ENCODE measurements around the gene FBXO10.

The FBXO10 gene

DNA sequence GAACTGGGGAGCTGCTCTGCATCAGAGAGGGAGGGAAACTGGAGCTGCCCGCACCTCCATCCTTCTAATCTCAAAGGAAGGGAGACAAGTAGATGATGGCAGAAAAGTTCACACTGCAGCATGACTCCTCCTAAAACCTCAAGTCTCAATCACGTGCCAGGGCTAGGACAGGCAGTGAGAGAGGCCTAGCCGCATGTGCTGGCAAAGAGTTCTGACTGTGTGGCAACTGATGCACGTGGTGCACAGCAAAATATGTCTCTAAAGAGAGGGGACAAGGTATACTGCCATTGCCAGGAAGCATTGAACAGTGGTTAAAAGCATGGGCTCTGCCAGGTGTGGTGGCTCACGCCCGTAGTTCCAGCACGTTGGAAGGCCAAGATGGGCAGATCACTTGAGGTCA is 38.1 kb downstream of the FBXO10 start:
- Histone ChIP-seq H3K27ac (ENCODE audit: low read depth in 2 of 2, low read length in 2 of 2) (no peak overlapping the region), H3K9ac (ENCODE audit: low read depth in 1 of 2, low read length in 2 of 2) (no peak overlapping the region), H3K36me3 (ENCODE audit: control insufficient read depth in 2 of 2, insufficient read depth in 2 of 2, low read length in 2 of 2) (peaks cover 0 to 14% of the 10 kb centered on the region in 2 donors), H3K4me3 (ENCODE audit: low read length in 2 of 2) (no peak overlapping the region), H3K9me3 (ENCODE audit: control insufficient read depth in 2 of 2, low read length in 2 of 2) (no peaks in the 10 kb centered on the region), H3K27me3 (ENCODE audit: control insufficient read depth in 2 of 2, insufficient read depth in 2 of 2, low read length in 2 of 2) (no peaks in the 10 kb centered on the region), H3K4me1 (ENCODE audit: control insufficient read depth in 2 of 2, insufficient read depth in 2 of 2, low read length in 2 of 2) (peaks cover 0 to 5% of the 10 kb centered on the region in 2 donors)

DNA sequence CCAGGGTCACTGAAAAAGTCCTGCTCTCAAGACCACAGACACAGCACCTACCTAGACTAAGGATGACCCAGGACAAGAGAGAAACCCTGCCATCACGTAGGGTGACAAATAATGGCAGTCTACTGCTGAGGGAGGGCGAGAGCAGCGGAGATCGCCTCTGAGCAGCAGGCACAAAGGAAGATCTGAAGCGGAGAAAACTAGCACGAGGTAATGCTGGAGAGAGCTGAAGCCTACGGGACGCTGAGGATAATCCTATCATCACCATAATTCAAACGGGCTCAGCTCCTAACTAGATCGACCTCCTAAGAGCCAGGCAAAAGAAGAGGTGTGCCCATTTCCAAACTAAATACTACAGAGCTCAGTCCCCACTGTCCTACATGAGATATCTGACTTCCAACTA is 41.3 kb downstream of the FBXO10 start:
- Histone ChIP-seq H3K27me3 (ENCODE audit: control insufficient read depth in 2 of 2, insufficient read depth in 2 of 2, low read length in 2 of 2) (no peaks in the 10 kb centered on the region), H3K9me3 (ENCODE audit: control insufficient read depth in 2 of 2, low read length in 2 of 2) (no peaks in the 10 kb centered on the region), H3K27ac (ENCODE audit: low read depth in 2 of 2, low read length in 2 of 2) (no peak overlapping the region), H3K9ac (ENCODE audit: low read depth in 1 of 2, low read length in 2 of 2) (no peak overlapping the region), H3K36me3 (ENCODE audit: control insufficient read depth in 2 of 2, insufficient read depth in 2 of 2, low read length in 2 of 2) (peaks cover 0 to 14% of the 10 kb centered on the region in 2 donors), H3K4me3 (ENCODE audit: low read length in 2 of 2) (no peak overlapping the region), H3K4me1 (ENCODE audit: control insufficient read depth in 2 of 2, insufficient read depth in 2 of 2, low read length in 2 of 2) (no peaks in the 10 kb centered on the region)

DNA sequence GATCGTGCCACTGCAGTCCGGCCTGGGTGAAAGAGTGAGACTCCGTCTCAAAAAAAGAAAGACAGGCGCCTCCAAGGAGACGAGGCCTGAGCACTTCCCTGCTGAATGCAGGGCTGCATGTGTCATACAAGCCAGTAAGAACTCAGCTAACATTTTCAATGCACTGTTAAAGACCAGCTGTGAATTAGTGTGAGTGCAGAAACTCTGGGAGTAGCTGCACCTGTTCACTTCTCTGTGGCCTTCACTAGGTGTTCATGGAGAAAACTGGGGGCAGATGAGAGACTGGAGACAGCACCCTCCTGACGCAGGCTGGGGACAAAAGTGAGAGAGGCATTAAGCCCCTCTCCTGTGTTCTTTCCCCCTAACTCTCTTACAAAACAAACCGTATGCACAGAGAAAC is 41.8 kb downstream of the FBXO10 start:
- Histone ChIP-seq H3K36me3 (ENCODE audit: control insufficient read depth in 2 of 2, insufficient read depth in 2 of 2, low read length in 2 of 2) (peaks cover 0 to 14% of the 10 kb centered on the region in 2 donors), H3K27me3 (ENCODE audit: control insufficient read depth in 2 of 2, insufficient read depth in 2 of 2, low read length in 2 of 2) (no peaks in the 10 kb centered on the region), H3K9me3 (ENCODE audit: control insufficient read depth in 2 of 2, low read length in 2 of 2) (no peaks in the 10 kb centered on the region), H3K4me3 (ENCODE audit: low read length in 2 of 2) (no peak overlapping the region), H3K9ac (ENCODE audit: low read depth in 1 of 2, low read length in 2 of 2) (no peak overlapping the region), H3K4me1 (ENCODE audit: control insufficient read depth in 2 of 2, insufficient read depth in 2 of 2, low read length in 2 of 2) (no peaks in the 10 kb centered on the region), H3K27ac (ENCODE audit: low read depth in 2 of 2, low read length in 2 of 2) (no peak overlapping the region)

- H3K9me3 ChIP-seq (ENCODE audit: control insufficient read depth in 2 of 2, low read length in 2 of 2), result no peaks in the 10 kb centered on the region
- H3K36me3 ChIP-seq (ENCODE audit: control insufficient read depth in 2 of 2, insufficient read depth in 2 of 2, low read length in 2 of 2), result peaks cover 3 to 12% of the 10 kb centered on the region in 2 donors
- H3K9ac ChIP-seq (ENCODE audit: low read depth in 1 of 2, low read length in 2 of 2), result no peak overlapping the region
- H3K27me3 ChIP-seq (ENCODE audit: control insufficient read depth in 2 of 2, insufficient read depth in 2 of 2, low read length in 2 of 2), result no peaks in the 10 kb centered on the region
- peak overlapping the region; percentile 39 to 69 for H3K27ac ChIP-seq (ENCODE audit: low read depth in 2 of 2, low read length in 2 of 2)
- H3K4me1 ChIP-seq (ENCODE audit: control insufficient read depth in 2 of 2, insufficient read depth in 2 of 2, low read length in 2 of 2), result peaks cover 0 to 3% of the 10 kb centered on the region in 2 donors
- H3K4me3 ChIP-seq (ENCODE audit: low read length in 2 of 2), result peak overlapping the region in 1 of 2 donors; percentile 33
Measured at GRCh38 chr9:37531699-37532098, 44.5 kb downstream of the FBXO10 start.

- H3K4me3 ChIP-seq (ENCODE audit: low read length in 2 of 2), result peak overlapping the region; percentile 22 to 42
- peaks cover 0 to 3% of the 10 kb centered on the region in 2 donors for H3K4me1 ChIP-seq (ENCODE audit: control insufficient read depth in 2 of 2, insufficient read depth in 2 of 2, low read length in 2 of 2)
- H3K36me3 ChIP-seq (ENCODE audit: control insufficient read depth in 2 of 2, insufficient read depth in 2 of 2, low read length in 2 of 2), result peaks cover 3 to 13% of the 10 kb centered on the region in 2 donors
- H3K27ac ChIP-seq (ENCODE audit: low read depth in 2 of 2, low read length in 2 of 2), result peak overlapping the region; percentile 38 to 71
- no peaks in the 10 kb centered on the region for H3K27me3 ChIP-seq (ENCODE audit: control insufficient read depth in 2 of 2, insufficient read depth in 2 of 2, low read length in 2 of 2)
- peak overlapping the region in 1 of 2 donors; percentile 54 for H3K9ac ChIP-seq (ENCODE audit: low read depth in 1 of 2, low read length in 2 of 2)
- no peaks in the 10 kb centered on the region for H3K9me3 ChIP-seq (ENCODE audit: control insufficient read depth in 2 of 2, low read length in 2 of 2)
Measured at GRCh38 chr9:37528652-37529471, 47.3 kb downstream of the FBXO10 start.

DNA sequence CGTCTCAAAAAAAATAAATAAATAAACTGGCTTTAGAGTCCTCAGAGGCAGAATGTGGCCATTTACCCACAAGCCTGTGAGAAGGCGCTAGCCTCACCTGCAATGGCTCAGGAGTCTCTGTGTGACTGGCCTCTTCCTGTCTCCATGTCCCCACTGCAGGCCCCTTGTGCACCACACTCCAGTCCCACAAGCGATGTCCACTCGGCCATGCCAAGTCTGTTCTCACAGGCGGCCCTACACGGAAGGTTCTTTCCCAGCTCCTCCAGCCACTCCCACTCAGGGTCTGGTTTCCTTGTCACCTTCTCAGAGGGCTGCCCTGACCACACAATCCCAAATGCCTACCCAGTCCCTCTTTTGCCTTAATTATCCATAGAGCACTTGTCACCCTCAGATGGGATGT is 52.3 kb downstream of the FBXO10 start:
- Histone ChIP-seq H3K4me1 (ENCODE audit: control insufficient read depth in 2 of 2, insufficient read depth in 2 of 2, low read length in 2 of 2) (peaks cover 0 to 3% of the 10 kb centered on the region in 2 donors), H3K36me3 (ENCODE audit: control insufficient read depth in 2 of 2, insufficient read depth in 2 of 2, low read length in 2 of 2) (peaks cover 5 to 28% of the 10 kb centered on the region in 2 donors), H3K27me3 (ENCODE audit: control insufficient read depth in 2 of 2, insufficient read depth in 2 of 2, low read length in 2 of 2) (no peaks in the 10 kb centered on the region), H3K27ac (ENCODE audit: low read depth in 2 of 2, low read length in 2 of 2) (no peak overlapping the region), H3K4me3 (ENCODE audit: low read length in 2 of 2) (no peak overlapping the region), H3K9ac (ENCODE audit: low read depth in 1 of 2, low read length in 2 of 2) (no peak overlapping the region), H3K9me3 (ENCODE audit: control insufficient read depth in 2 of 2, low read length in 2 of 2) (no peaks in the 10 kb centered on the region)

DNA sequence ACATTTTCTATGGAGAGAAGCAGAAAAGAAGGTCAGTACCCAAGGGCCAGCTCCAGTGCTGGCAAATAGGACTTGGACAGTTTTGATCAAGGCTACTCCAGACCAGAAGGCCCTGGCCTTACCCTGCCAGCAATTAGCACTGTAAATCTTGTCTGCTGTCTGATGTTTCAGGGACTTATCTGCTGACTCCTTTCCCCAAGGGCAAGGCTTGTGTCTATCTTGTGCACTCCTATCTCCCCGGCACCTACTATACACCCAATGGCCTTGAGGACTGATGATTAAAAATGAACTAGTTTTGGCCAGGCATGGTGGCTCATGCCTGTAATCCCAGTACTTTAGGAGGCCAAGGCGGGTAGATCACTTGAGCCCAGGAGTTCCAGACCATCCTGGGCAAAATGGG is 53.2 kb downstream of the FBXO10 start:
- Histone ChIP-seq H3K27ac (ENCODE audit: low read depth in 2 of 2, low read length in 2 of 2) (no peak overlapping the region), H3K4me3 (ENCODE audit: low read length in 2 of 2) (no peak overlapping the region), H3K27me3 (ENCODE audit: control insufficient read depth in 2 of 2, insufficient read depth in 2 of 2, low read length in 2 of 2) (no peaks in the 10 kb centered on the region), H3K36me3 (ENCODE audit: control insufficient read depth in 2 of 2, insufficient read depth in 2 of 2, low read length in 2 of 2) (peaks cover 5 to 30% of the 10 kb centered on the region in 2 donors), H3K9ac (ENCODE audit: low read depth in 1 of 2, low read length in 2 of 2) (no peak overlapping the region), H3K9me3 (ENCODE audit: control insufficient read depth in 2 of 2, low read length in 2 of 2) (no peaks in the 10 kb centered on the region), H3K4me1 (ENCODE audit: control insufficient read depth in 2 of 2, insufficient read depth in 2 of 2, low read length in 2 of 2) (no peaks in the 10 kb centered on the region)

DNA sequence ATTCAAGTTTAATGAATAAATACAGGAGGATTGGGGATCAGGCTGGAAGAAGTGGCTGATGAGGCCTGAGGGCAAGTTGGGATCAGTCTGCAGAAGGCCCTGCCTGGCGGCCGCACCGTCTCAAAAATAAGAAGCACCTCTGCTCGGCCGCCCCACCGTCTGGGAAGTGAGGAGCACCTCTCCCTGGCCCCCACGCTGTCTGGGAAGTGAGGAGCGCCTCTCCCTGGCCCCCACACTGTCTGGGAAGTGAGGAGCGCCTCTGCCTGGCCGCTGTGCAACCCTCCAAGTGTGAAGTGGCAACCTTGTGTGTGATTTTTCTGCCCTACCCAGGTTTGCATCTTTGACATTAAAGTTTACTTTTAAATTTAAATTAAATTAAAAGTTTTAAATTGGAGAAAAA is 55.1 kb downstream of the FBXO10 start:
- Histone ChIP-seq H3K4me1 (ENCODE audit: control insufficient read depth in 2 of 2, insufficient read depth in 2 of 2, low read length in 2 of 2) (no peaks in the 10 kb centered on the region), H3K27me3 (ENCODE audit: control insufficient read depth in 2 of 2, insufficient read depth in 2 of 2, low read length in 2 of 2) (no peaks in the 10 kb centered on the region), H3K9me3 (ENCODE audit: control insufficient read depth in 2 of 2, low read length in 2 of 2) (no peaks in the 10 kb centered on the region), H3K27ac (ENCODE audit: low read depth in 2 of 2, low read length in 2 of 2) (no peak overlapping the region), H3K9ac (ENCODE audit: low read depth in 1 of 2, low read length in 2 of 2) (no peak overlapping the region), H3K36me3 (ENCODE audit: control insufficient read depth in 2 of 2, insufficient read depth in 2 of 2, low read length in 2 of 2) (peaks cover 5 to 32% of the 10 kb centered on the region in 2 donors), H3K4me3 (ENCODE audit: low read length in 2 of 2) (no peak overlapping the region)

DNA sequence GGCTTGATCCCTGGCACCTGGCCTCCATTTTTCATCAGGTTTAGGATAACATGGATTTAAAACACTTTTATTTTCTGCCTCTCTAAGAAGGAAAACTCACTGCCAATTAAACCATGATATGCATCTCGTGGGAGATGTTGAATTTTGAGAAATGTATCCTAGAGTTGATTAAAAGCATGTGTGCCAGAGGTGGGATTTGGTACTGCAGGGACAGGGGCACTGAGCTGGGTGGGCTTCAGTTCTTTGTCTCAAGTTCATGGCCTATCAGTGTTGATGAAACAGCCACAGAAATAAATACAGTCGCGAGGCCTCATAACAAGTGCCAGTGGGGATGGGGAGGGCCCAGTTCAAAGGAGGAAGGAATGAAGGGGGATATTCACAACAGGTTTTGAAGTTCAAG is 55.5 kb downstream of the FBXO10 start:
- no peak overlapping the region for H3K9ac ChIP-seq (ENCODE audit: low read depth in 1 of 2, low read length in 2 of 2)
- H3K27me3 ChIP-seq (ENCODE audit: control insufficient read depth in 2 of 2, insufficient read depth in 2 of 2, low read length in 2 of 2), result no peaks in the 10 kb centered on the region
- no peak overlapping the region for H3K4me3 ChIP-seq (ENCODE audit: low read length in 2 of 2)
- H3K9me3 ChIP-seq (ENCODE audit: control insufficient read depth in 2 of 2, low read length in 2 of 2), result no peaks in the 10 kb centered on the region
- H3K36me3 ChIP-seq (ENCODE audit: control insufficient read depth in 2 of 2, insufficient read depth in 2 of 2, low read length in 2 of 2), result peaks cover 5 to 32% of the 10 kb centered on the region in 2 donors
- no peaks in the 10 kb centered on the region for H3K4me1 ChIP-seq (ENCODE audit: control insufficient read depth in 2 of 2, insufficient read depth in 2 of 2, low read length in 2 of 2)
- no peak overlapping the region for H3K27ac ChIP-seq (ENCODE audit: low read depth in 2 of 2, low read length in 2 of 2)

GRCh38 chr9:37517923-37518322 is 58.3 kb downstream of the FBXO10 start:
- peaks cover 5 to 22% of the 10 kb centered on the region in 2 donors for H3K36me3 ChIP-seq (ENCODE audit: control insufficient read depth in 2 of 2, insufficient read depth in 2 of 2, low read length in 2 of 2)
- H3K27ac ChIP-seq (ENCODE audit: low read depth in 2 of 2, low read length in 2 of 2), result no peak overlapping the region
- no peaks in the 10 kb centered on the region for H3K27me3 ChIP-seq (ENCODE audit: control insufficient read depth in 2 of 2, insufficient read depth in 2 of 2, low read length in 2 of 2)
- no peaks in the 10 kb centered on the region for H3K9me3 ChIP-seq (ENCODE audit: control insufficient read depth in 2 of 2, low read length in 2 of 2)
- H3K4me1 ChIP-seq (ENCODE audit: control insufficient read depth in 2 of 2, insufficient read depth in 2 of 2, low read length in 2 of 2), result no peaks in the 10 kb centered on the region
- H3K9ac ChIP-seq (ENCODE audit: low read depth in 1 of 2, low read length in 2 of 2), result no peak overlapping the region
- H3K4me3 ChIP-seq (ENCODE audit: low read length in 2 of 2), result no peak overlapping the region
